GM19351 (cell line): Measurements from ENCODE around the gene ITFG1.
"Not testable (repeated sequence)": the region's sequence is repeated elsewhere in the genome, so short reads cannot be mapped to it uniquely, and the experiment has no call there.

Experiments
- ATAC-seq: cut with Tn5 transposase; IDR thresholded peaks from one replicate; pipeline ENCODE4 v1.9.1; 2021; ENCODE audit warnings: mild to moderate bottlenecking, moderate library complexity; ENCODE audit not compliant: unreplicated experiment

The ITFG1 gene

GRCh38 chr16:47424846-47425245 lies 36.0 kb downstream of the ITFG1 start:
- ATAC-seq, result no peak

DNA sequence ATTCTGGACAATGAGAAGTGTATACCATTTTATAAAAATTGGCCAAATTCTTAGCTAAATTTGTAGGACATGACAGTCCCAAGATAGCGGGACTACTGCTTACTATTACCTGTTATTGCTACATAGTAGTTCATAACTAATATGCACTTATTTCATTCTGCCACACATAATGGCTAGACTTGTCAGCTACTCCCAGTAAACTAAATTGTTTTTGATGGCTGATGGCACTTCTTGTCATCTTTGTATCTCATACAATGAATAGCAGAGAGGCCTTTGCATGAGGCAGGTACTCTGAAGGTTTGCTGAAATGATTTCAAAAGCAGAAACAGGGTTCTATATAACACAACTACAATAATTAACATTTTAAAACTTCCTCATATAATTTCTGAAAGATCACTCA lies 44.0 kb downstream of the ITFG1 start:
- ATAC-seq, result no peak

DNA sequence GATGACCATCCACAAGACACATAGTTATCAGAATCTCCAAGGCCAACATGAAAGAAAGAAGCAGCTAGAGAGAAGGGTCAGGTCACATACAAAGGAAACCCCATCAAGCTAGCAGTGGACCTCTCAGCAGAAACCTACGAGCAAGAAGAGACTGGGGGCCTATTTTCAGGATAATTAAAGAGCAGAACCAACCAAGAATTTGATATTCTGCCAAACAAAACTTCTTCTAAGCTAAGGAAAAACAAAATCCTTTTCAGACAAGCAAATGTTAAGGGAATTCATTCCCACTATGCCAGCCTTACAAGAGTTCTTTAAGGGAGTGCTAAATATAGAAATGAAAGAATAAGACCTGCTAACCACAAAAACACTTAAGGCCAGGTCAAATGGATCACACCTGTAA lies 47.8 kb downstream of the ITFG1 start:
- no peak for ATAC-seq

GRCh38 chr16:47408491-47408890 lies 52.4 kb downstream of the ITFG1 start:
- ATAC-seq, result no peak

DNA sequence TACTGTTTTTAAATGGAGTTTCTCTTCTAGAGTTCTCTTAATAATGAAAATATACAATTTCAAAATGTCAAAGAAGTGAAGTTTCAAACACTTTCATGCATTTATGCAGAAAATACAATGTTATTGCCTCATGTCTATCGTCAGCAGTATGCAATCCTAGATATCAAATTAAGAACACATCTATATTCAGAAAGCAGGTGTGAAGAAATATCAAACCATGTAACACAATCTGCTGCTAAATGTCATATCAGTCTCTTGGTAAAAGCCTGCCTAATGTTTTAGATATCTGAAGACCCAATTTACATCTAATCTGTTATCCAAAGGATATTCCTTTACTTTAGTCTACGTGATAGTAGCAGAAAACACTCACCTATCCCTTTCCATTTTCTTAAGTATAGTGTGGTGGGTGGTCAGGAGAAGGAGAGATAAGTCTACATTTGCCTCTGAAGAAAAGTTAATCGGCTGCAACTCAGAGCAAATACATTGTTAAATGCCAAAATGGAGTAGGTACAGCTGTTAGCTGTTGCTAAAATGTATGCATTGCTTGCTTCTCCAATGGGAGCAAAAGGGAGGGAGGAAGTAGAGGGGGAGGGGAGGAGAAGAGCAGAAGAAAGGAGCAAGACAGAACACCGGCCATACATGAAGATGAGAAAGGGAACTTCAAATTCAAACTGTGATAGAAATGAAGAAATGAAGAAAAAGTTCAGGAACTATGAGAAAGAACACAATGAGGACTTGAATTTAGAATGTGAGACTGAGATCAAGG lies 64.9 kb downstream of the ITFG1 start:
- no peak for ATAC-seq

GRCh38 chr16:47392081-47392480 lies 68.8 kb downstream of the ITFG1 start:
- ATAC-seq, result peak; percentile 93

- no peak for ATAC-seq
Observed at GRCh38 chr16:47388705-47389104, 72.2 kb downstream of the ITFG1 start.

DNA sequence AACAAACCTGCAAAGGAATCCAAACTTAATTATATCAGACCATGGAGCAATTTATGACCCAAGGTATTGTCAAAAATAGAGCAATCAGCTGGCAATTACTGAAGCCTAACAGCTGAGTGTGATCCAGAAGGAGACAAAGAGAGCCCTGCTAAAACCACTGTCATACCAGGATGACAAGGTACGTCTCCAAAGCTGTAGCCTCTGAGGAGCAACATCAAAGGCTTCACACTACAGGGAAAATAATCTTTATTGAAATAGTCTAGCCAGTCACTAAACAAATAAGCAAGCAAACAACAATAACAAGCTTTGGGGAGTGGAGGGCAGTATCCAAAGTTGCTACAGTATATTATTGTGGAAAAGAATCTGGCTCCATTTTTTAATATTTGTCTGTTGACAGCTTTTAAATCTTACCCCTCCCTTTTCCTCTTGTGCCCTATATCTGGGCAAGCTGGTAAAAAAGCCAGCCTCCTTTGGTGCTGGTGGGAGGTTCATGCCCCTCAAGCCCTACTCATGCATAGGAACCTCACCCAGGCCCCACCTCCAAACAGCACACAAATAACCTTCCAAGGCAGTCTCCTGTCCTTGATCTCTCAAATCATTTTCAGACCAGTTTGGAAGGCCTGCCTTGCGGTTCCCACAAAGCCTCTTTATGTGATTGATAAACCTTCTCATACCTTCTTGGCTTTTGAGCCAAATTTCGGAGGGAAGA lies 73.7 kb downstream of the ITFG1 start:
- no peak for ATAC-seq

DNA sequence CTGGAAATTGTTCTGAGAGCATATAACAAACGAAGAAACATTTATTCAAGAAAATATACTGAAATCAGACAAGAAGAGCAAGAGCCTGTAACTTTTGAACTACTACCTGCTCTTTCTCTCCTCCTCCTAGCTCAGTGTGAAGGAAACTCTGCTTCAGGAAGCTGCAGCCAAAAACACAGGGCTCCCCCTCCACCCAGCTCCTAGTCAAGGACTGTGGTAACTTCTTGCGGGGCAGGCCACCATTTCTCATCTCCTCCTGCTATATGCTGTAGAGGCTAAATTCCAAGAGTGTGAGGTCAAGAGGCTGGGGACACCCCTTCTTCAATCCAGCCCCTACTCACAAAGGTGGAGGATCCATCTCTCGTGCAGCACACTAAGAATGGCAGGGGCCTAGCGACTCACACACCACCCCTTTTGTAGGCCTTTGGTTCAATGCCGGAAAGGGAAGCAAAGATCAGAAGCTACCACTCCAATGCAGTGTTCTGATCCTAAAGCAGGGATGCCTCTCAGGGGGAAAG lies 74.6 kb downstream of the ITFG1 start:
- ATAC-seq, result no peak

DNA sequence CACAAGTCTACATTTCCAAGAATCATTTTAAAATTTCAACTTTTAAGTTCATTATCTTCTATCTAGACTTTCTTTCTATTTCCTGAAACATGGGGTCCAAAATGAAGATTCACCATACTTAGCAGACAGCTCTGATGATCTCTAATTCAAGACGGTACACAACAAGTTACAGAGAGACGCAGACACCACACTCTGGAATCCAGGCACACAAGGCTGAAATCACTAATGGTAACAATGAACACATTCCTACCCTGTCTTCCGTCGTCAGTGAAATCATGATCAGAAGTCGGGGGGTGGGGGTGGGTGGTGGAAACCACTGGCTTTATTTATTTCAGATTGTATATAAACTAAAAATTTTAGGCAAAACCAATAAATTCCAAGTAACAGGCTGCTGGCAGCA lies 78.5 kb downstream of the ITFG1 start:
- ATAC-seq, result no peak

- ATAC-seq, result no peak
Observed at GRCh38 chr16:47377154-47377553, 83.7 kb downstream of the ITFG1 start.

- ATAC-seq, result no peak
Observed at GRCh38 chr16:47375423-47375822, 85.4 kb downstream of the ITFG1 start.

- no peak for ATAC-seq
Observed at GRCh38 chr16:47374629-47375028, 86.2 kb downstream of the ITFG1 start.

- no peak for ATAC-seq
Observed at GRCh38 chr16:47371271-47372014, 89.4 kb downstream of the ITFG1 start.

GRCh38 chr16:47370536-47370935 lies 90.3 kb downstream of the ITFG1 start:
- ATAC-seq, result no peak

GRCh38 chr16:47366228-47366627 lies 94.6 kb downstream of the ITFG1 start:
- no peak for ATAC-seq

DNA sequence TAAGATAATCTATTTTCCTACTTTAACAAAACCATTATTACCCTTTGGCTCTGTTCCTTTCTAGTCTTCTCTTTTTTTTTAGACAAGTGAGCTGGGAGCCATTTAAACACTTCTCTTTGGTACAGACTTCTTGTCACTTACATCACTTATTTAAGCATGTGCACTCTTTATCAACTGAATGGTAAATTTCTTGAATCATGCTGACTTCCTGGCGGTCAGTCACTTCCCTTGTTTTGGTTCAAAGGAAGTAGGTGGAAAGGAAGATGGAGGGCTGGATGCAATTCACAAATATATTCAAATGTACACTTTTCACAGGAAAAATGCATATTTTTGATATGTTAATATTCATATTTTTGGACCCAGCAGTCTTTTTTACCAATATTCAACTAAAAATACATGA lies 97.1 kb downstream of the ITFG1 start:
- ATAC-seq, result no peak

DNA sequence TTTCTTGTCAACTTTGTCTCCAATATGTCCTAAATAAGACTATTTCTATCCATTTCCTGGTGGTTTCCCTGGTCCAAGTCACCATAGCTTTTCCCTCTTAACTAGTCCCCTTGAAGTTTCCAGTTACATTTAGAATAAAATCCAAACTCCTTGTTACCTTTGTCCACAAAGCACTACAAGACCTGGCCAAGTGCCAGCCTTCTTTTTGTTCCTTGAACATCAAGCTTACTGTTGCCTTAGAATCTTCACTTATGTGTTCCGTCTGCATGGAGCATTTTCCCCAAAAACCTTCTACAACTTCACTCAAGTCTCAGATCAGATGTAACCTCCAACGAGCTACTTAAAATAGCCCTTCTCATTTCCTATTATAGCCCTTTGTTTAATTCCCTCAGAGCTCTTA lies 101.4 kb downstream of the ITFG1 start:
- no peak for ATAC-seq

DNA sequence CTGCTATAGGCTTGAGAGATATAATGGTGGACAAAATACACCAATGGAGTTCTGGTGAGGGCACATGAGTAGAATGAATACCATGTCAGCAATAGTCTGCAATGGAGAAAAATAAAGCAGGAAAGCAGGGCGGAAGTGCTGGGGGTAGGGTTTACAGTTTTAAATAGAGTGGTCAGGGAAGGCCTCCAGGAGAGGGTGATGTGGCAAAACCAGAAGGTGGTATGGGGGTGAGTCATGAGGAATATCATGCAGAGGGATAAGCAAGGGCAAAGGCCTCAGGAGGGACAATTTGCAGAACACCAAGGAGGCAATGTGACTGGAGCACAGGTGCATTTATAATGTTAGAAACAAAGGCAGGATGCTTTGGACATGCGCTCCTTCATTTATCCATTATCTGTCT lies 102.0 kb downstream of the ITFG1 start:
- ATAC-seq, result no peak

GRCh38 chr16:47349029-47349428 lies 111.8 kb downstream of the ITFG1 start:
- not testable (repeated sequence) for ATAC-seq

GRCh38 chr16:47347021-47347696 lies 113.7 kb downstream of the ITFG1 start:
- ATAC-seq, result not testable (repeated sequence)
